SU-DHL-6 (cell line): ENCODE results near the gene BAD.

Experiments used
- H2AFZ ChIP-seq: fragments of 200-600 bp; sonication (generic); 2 replicates; pipeline ENCODE4 v1.6.1; 2014; ENCODE audit warnings: low read depth, mild to moderate bottlenecking, moderate library complexity, mixed read lengths, antibody characterized with exemption, low read length; ENCODE audit not compliant: severe bottlenecking
- H3F3A ChIP-seq: fragments of 200-600 bp; shearing (Covaris generic); 2 replicates; pipeline ENCODE4 v1.6.0; 2016; ENCODE audit warnings: antibody characterized with exemption, mild to moderate bottlenecking; ENCODE audit not compliant: insufficient read depth
- H3K27ac ChIP-seq: fragments of 200-600 bp; sonication (generic); 2 replicates; pipeline ENCODE4 v1.5.1; 2016; ENCODE audit warnings: low read depth, mild to moderate bottlenecking, low read length, moderate library complexity, mixed read lengths
- H3K27me3 ChIP-seq: fragments of 200-600 bp; sonication (generic), shearing (Covaris generic); 2 replicates; pipeline ENCODE4 v1.6.0; 2014; ENCODE audit warnings: mild to moderate bottlenecking, low read length
- H3K36me3 ChIP-seq: fragments of 200-600 bp; sonication (generic); 2 replicates; pipeline ENCODE4 v1.6.1; 2014; ENCODE audit warnings: mild to moderate bottlenecking, low read length, mixed read lengths
- H3K4me2 ChIP-seq: fragments of 300-600, 200-600 bp; shearing (Covaris generic), sonication (generic); 2 replicates; pipeline ENCODE4 v1.6.0; 2014; ENCODE audit warnings: low read length, low read depth, mild to moderate bottlenecking; ENCODE audit not compliant: poor library complexity, severe bottlenecking
- H3K4me3 ChIP-seq: fragments of 200-600 bp; sonication (generic); 2 replicates; pipeline ENCODE4 v1.5.1; 2014; ENCODE audit warnings: antibody characterized with exemption, low read length, mild to moderate bottlenecking, mixed read lengths; ENCODE audit not compliant: insufficient read depth, poor library complexity, severe bottlenecking
- H3K79me2 ChIP-seq: fragments of 200-600 bp; sonication (generic); 2 replicates; pipeline ENCODE4 v1.6.1; 2014; ENCODE audit warnings: mild to moderate bottlenecking, low read length, moderate library complexity; ENCODE audit not compliant: insufficient read depth
- H3K9ac ChIP-seq: fragments of 200-600 bp; sonication (generic); 2 replicates; pipeline ENCODE4 v1.7.0; 2014; ENCODE audit warnings: mild to moderate bottlenecking, low read length
- H3K9me2 ChIP-seq: fragments of 200-600 bp; sonication (generic); replicated peaks from 2 replicates; pipeline ENCODE4 v1.6.1; 2014; ENCODE audit warnings: low read length; ENCODE audit not compliant: insufficient read depth
- H3K9me3 ChIP-seq: fragments of 200-600 bp; sonication (generic); 2 replicates; pipeline ENCODE4 v1.6.1; 2014; ENCODE audit warnings: low read length, mixed read lengths; ENCODE audit not compliant: insufficient read depth
- H4K20me1 ChIP-seq: fragments of 200-600 bp; sonication (generic); 2 replicates; pipeline ENCODE4 v1.6.1; 2014; ENCODE audit warnings: low read depth, mild to moderate bottlenecking, antibody characterized with exemption, low read length, moderate library complexity, mixed read lengths
- EZH2phosphoT487 ChIP-seq: fragments of 200-600 bp; sonication (generic), shearing (Covaris generic); conservative IDR thresholded peaks from 2 replicates; pipeline ENCODE4 v1.6.1; 2018; ENCODE audit warnings: mild to moderate bottlenecking, antibody characterized with exemption, low read length, moderate library complexity, mixed read lengths
- TF ChIP-seq, protein P1 (sequence below): fragments of 200-600 bp; sonication (generic); IDR thresholded peaks from one replicate; pipeline ENCODE4 v1.5.1; 2017; ENCODE audit warnings: antibody characterized with exemption, mild to moderate bottlenecking, low read length, moderate library complexity; ENCODE audit not compliant: insufficient read depth, poor library complexity, severe bottlenecking

BAD gene

DNA sequence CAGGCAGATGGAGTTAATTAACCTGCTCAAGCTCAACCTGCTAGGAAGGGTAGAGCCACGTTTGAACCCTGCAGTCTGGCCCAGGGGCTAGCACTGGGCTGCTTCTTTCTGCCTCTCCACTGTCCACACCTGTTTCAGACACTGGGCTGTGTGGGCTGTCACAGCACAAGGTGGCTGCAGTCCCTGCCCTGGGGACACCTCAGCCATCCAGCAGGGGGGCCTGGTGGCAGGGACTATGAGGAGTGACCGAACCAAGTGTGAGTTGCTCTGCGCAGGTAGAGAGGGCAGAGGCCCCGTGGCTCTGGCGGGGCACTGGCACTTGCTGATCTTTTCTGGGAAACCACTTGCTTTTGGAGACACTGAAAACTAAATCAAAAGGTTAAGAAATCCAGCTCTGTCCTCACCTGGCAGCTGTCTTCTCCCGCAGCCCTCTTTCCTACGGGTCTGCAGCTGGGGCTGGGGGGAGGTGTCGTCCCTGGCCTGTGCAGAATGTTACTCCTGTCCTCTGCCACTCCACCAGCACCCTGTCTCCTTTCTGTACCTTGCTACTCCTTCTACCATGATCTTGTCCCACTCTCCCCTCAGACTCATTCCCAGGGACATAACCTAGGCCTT, 5.8 kb downstream of the BAD start:
- Histone ChIP-seq H3K9me2 (no peaks in the 10 kb centered on the region), H4K20me1 (no peaks in the 10 kb centered on the region), H3K4me3 (no peak overlapping the region), H3K27ac (no peak overlapping the region), H3K36me3 (no peaks in the 10 kb centered on the region), H3K27me3 (no peaks in the 10 kb centered on the region), H3K9ac (no peak overlapping the region), H3K4me2 (no peak overlapping the region), H3F3A (no peaks in the 10 kb centered on the region), H3K9me3 (no peaks in the 10 kb centered on the region), H3K79me2 (0 out of 2 replicates have a peak, but pooled peaks cover 4% of the 10 kb centered on the region), H2AFZ (no peak overlapping the region)
- TF ChIP-seq EZH2phosphoT487 = no peak
- TF ChIP-seq, protein P1, sequence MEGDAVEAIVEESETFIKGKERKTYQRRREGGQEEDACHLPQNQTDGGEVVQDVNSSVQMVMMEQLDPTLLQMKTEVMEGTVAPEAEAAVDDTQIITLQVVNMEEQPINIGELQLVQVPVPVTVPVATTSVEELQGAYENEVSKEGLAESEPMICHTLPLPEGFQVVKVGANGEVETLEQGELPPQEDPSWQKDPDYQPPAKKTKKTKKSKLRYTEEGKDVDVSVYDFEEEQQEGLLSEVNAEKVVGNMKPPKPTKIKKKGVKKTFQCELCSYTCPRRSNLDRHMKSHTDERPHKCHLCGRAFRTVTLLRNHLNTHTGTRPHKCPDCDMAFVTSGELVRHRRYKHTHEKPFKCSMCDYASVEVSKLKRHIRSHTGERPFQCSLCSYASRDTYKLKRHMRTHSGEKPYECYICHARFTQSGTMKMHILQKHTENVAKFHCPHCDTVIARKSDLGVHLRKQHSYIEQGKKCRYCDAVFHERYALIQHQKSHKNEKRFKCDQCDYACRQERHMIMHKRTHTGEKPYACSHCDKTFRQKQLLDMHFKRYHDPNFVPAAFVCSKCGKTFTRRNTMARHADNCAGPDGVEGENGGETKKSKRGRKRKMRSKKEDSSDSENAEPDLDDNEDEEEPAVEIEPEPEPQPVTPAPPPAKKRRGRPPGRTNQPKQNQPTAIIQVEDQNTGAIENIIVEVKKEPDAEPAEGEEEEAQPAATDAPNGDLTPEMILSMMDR = no peak

DNA sequence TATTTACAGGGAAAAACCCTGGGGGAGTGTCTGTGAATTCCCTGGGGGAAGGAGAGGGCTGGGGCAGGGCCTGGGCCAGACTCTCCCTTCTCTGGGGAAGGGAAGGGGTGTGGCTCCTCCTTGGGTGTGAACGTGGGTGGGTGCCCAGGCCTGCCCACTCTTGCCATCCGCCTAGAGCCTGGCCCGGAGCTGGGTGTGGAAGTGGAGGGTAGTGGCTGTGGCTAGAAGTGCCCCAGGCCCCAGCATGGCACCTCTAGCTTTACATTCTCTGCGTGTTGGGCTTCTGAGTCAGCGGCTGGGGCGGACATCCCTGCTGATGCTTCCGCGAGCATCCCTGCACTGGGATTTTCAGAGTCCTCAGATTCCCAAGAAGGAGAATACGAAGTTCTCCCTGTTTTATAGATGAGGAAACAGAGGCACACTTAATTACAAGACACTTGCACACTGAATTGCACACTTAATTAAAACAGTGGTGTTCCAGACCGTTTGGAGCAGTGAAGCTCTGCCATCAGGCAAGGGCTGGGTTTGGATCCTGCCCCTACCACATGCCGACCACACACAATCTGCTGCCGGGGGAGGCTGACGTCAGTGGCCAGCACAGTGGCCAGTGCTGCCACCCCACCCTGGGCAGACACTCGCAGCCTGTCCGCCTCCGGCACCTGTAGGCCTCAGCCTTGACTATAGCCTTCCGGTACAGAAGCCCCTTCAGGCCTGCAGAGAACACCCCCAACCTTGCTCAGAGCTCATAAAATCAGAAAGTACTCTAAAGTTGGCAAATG, 7.6 kb downstream of the BAD start:
- Histone ChIP-seq H3K9ac (no peak overlapping the region), H3K27ac (no peak overlapping the region), H3K36me3 (no peaks in the 10 kb centered on the region), H3K9me2 (no peaks in the 10 kb centered on the region), H3K9me3 (no peaks in the 10 kb centered on the region), H3K27me3 (no peaks in the 10 kb centered on the region), H3F3A (peaks cover 7% of the 10 kb centered on the region; the same call in 1 of the 2 replicates), H3K4me3 (no peak overlapping the region), H3K79me2 (no peaks in the 10 kb centered on the region), H3K4me2 (no peak overlapping the region), H4K20me1 (no peaks in the 10 kb centered on the region), H2AFZ (no peak overlapping the region)
- TF ChIP-seq EZH2phosphoT487 = no peak
- TF ChIP-seq, protein P1 = no peak

DNA sequence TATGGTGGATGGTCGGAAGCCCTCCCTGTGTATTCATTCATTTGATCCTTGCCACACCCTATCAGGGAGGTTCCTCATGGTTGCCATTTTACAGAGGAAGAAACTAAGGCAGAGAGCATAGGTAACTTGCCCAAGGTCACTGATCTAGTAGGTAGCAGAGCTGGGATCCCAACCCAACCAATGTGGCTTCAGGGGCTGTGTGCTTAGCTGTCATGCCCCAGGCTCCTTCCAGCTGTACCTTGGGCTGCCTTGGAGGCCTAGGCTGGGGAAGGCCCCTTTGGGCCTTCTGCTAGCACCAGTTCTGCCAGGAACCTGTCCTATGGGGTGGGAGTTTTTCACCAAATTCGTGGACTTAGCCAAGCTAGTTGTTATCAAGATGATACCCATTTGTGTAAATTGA, 8.6 kb downstream of the BAD start:
- Histone ChIP-seq H3K4me2 (no peak overlapping the region), H3K9me3 (no peaks in the 10 kb centered on the region), H3K79me2 (no peaks in the 10 kb centered on the region), H3K27me3 (no peaks in the 10 kb centered on the region), H3F3A (peaks cover 8% of the 10 kb centered on the region; the same call in 1 of the 2 replicates), H3K27ac (no peak overlapping the region), H3K36me3 (no peaks in the 10 kb centered on the region), H3K4me3 (no peak overlapping the region), H2AFZ (no peak overlapping the region), H4K20me1 (no peaks in the 10 kb centered on the region), H3K9ac (no peak overlapping the region), H3K9me2 (no peaks in the 10 kb centered on the region)
- no peak for TF ChIP-seq EZH2phosphoT487
- TF ChIP-seq, protein P1 = no peak
